GM18508 (cell line): ENCODE results near the gene ACOX1.

Source experiments
- ATAC-seq: cut with Tn5 transposase; IDR thresholded peaks from one replicate; pipeline ENCODE4 v1.9.1; 2021; ENCODE audit warnings: moderate number of reproducible peaks; ENCODE audit not compliant: insufficient read depth, unreplicated experiment

Gene ACOX1

DNA sequence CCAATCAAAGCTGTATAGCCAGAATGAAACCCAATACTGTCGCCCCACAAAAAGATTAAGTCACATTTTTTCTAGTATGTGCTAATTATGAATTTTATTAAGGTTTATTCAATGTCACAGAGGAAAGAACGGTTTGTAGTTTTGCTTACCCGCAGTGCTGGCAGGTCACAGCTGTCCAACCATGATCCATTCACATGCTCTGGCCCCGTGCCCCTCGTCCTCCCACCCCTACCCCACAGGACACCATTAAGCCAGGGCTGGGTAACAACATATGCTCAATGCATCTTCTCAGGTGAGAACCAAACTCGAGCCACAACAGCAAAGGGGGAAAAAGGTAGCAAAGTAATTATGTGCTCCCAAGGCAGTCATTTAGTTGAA lies 37.5 kb downstream of the ACOX1 start:
- no peak for ATAC-seq

DNA sequence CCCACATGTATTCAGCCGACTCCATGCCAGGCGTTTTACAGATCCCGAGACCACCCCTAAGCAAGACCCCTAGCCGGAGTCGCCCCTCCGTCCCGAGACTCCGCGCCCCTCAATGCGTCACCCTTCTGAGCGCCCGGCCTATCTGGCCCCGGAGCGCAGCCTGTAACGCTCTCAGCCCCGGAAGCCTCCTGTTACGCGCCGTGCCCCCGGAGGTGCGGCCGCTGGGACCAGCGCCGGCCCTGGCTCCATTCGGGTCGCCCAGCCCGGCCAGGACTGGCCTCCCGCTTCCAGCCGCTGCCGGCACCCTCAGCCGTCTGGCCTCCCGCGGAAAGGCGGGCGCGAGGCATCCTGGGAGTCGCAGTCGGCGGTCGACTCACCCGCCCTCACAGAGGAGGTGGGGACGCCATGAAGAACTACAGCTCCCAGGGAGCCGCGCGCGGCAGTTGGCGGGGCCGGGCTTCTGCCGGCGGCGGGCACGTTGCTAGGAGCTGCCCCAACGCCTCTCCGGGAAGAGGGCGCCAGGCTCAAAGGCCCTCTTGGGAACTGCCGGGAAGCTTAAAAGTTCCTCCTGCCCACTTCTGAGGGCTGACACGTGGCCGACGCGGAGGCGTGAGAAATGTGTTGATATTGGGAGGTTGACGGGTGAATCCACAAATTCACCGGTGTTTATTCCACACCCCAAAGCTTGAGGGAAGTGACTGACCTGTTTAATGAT lies 38.1 kb downstream of the ACOX1 start, which contains the start of gene FBF1:
Gene FBF1 (minus strand): TSS at position 316 of the 715 bp plus-strand sequence. CDS start 2,893 bp downstream, outside the sequence.
- ATAC-seq, result no peak

DNA sequence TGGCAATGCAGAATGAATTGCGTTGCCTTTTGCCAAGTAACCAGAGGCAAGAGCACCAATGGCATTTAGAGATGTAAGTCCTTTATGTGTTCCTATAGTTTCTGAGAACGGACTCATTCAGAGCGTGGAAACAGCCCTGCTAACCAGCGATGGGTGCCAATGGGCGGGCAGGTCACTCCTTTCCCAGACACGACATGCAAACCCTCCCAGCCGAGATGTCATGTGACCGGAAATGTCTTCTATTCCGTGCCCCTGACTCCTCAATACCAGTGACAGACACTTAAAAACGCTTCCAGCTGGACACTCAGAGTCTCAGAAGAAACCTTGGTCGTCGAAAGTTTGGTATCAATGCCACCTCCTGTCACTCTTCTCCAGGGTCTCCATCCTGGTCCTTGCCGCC lies 41.3 kb downstream of the ACOX1 start:
- no peak for ATAC-seq

DNA sequence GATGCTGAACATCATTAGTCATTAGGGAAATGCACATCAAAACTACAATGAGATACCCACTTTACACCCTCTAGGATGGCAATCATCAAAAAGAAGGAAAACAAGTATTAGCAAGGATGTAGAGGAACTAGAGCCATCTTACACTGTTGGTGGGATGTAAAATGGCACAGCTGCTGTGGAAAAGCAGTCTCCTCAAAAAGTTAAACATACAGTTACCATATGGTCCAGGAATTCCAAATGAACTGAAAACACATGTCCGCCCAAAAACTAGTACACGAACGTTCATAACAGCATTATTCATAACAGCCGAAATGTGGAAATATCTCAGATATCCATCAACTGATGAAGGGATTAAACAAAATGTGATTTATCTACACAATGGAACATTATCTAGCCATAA lies 45.2 kb downstream of the ACOX1 start:
- ATAC-seq, result no peak

DNA sequence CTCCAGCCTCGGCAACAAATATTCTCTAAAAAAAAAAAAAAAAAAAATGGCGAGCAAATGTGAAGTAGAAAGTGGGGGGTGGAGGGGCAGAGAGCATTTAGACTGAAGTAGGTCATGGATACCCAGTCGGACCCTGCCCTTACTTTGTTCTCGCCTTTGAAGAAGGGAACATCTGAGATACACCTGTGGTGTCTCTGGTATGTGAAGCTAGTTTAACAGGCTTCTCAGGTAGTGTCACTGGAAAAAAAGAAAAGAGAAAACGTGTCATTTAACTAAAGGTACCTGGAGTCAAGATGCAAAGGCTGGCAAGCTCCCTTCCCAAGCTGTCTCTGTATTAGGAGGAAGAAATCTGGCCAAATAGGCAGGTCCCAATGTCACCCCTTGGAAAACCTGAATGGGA lies 46.1 kb downstream of the ACOX1 start:
- ATAC-seq, result no peak

DNA sequence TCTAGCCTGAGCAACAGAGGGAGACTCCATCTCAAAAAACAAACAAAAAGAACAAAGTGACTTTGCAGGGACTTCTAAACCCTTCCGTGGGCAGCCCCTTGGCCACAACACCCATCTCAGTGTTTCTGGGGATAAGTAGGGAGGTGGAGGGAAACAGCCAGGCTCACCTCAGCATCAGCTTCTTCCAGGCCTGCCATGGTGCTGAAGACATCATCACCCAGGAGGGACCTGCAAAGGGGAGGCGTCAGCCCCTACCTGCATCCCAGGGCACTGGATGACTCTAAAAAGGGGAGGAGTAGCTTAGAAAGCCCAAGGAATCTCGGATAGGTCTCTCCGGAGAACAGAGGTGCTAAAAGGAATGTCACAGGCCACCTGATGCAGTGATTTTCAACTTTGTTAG lies 47.9 kb downstream of the ACOX1 start:
- no peak for ATAC-seq

DNA sequence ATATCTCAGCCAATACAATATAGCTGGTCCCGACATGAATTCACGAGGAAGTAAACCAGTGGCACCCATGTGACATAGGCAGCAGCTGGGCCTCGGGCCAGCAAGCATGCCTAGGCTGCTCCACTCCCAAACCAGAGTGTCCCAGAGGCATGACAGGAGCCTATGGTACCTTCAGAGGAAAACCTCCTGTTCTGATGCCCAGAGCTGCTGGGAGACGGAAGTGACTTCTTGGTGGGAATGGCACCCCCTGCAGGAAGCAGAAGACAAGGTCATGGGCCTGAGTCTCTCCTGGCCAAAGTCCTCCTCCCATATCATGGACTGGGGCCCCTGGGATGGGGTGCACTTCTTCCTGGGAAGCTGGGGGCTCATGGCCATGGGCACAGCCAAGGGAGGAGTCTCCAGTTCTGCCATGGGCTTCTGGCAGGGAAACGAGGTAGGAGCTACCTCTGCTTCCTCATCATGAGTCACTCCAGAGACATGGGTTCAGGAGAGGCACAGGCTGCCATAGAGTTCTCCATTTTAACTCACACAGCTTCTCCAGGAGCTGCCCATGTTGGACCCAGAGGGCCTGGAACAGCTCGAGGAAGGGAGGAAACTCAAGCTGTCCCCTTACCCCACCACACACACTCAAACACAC lies 51.6 kb downstream of the ACOX1 start:
- no peak for ATAC-seq

DNA sequence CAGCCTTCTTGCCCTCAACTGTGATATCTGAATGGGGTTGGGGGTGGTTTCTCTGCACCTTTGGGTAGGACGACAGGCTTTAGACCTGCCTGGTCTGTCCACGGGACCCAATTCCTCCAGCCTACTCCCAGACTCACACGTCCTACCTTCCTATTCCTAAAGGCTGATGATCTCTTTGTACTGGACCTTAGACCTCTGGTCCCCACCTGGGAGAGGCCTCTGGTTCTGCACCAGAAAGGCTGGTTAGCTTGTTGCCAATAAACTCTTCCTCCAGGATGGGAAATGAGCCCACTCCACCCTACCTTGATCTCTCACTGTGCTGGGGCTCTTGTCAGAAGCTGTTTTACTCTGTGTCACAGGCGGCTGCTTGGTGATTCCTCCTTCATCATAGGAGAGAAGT lies 52.5 kb downstream of the ACOX1 start:
- ATAC-seq, result no peak

DNA sequence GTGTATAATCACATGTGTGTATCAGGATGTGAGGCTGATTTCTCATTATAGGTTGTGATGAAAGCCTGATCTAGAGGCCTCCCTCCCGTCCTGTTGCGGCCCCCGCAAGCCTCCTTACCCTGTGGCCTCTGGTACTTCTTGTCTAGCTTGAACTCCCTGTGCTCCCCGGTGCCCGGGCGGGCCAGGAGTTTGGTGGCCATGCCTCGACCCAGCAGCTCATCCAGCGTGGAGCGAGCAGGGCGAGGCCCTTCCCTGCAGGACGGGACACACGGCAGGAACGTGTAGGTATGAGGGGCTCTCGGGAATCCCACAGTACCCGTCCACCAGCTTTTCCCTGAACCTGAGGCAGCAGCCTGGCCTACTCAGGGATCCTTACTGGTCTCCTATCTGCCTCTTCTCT lies 53.1 kb downstream of the ACOX1 start:
- no peak for ATAC-seq

DNA sequence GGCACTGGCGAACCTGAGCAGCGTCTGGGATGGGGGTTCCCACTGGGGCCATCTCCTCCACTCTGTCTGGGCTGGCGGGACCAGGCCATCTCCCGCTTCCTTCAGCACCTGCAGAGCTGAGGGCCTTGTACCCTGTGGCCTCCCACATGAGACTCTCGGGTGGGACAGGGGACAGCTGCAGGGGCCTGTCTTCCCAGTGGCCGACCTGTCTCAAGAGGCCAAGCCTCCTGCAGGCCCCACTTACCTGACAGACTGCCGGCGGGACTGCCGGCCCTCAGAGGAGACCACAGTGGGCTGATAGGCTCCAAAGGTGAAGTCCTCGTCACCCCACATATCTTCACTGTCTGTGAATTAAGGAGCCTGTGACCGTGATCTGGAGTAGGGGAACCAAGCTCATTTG lies 53.9 kb downstream of the ACOX1 start:
- no peak for ATAC-seq

DNA sequence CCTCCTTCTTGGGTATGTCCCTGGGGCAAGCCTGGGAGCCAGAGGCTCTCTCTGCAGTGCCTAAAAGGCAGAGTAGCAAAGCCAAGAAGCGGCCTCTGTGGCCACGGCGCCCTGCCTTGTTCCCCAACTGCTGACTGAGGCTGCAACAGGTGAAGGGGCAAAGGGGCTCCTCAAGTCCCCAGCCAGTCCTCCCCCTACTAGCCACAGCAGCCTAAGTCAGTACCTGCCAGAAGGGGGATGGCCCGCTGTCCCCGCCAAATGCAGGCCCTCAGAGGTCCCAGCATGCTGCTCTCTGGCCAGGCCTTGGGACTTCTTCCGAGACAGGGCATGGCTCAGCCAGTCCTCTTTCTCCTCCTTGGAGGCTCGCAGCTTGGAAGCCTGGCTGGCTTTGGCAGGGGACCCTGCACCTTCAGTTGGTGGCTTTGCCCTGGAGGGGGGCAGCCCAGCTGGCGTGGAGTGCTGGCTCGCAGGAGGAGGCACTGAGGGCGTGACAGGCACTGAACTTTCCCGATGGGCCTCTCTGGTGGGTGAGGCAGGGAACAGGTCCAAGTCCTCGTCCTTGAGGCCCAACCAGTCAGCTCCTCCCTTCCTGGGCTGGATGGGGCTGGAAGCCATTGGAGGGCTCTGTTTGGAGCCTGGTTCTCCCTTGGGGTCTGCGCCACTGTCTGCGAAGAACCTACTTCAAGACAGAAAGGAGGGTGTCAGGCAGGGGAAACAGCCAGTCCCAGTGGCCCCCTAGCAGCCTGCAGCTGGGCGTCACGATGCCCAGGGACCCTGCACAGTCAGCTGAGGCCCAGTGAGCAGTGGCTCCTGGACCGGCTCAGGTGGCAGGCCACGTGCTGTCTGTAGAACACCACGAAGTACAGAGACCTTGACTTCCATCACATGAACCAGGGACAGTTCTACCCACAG lies 55.7 kb downstream of the ACOX1 start:
- ATAC-seq, result no peak

DNA sequence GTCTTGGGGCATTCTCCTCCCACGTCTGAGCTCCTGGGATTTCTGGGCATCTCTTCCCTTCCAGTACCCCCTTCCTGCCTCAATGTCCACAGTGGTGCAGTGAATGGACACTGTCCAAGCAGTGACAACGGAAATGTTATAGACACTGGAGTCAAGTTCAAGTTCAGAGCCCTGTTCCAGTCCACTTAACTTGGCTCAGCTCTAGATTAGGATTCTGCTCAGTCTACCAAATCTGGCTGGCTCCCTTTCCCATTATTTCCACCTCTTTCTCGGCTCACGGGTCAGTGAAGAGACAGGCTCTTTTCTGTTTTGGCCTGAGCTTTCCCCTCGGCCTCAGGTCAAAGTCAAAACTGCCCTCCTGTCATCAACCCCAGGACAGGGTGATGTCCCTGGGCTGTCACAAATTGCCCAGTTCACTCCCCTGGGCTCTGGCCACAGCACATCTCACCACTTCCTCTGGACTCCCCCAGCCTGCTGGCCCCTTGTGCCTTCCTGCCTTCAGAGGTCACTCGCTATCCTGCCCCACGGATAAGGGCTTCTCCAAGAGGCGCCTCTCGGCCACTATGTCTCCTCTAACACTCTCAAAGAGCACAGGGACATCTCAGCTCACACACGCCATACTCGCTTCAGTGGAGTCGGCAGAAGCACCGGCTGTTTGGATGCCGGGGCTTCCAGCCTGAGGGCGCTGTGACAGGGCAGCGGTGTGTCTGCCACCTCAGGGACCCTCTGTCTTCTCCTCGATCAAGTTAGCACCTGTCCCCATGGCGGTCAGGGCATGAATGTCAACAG lies 56.6 kb downstream of the ACOX1 start:
- ATAC-seq, result no peak

DNA sequence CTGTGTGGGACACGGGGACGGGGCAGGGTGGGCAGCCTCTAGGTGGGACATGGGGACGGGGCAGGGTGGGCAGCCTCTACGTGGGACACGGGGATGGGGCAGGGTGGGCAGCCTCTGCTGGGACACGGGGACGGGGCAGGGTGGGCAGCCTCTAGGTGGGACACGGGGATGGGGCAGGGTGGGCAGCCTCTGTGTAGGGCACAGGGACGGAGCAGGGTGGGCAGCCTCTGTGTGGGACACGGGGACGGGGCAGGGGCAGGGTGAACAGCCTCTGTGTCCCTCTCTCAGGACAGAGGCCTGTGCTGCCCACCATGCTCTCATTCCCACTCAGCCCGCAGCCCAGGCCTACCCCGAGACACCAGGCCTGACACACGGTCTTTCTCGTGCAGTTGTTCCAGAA lies 57.4 kb downstream of the ACOX1 start:
- ATAC-seq, result no peak

DNA sequence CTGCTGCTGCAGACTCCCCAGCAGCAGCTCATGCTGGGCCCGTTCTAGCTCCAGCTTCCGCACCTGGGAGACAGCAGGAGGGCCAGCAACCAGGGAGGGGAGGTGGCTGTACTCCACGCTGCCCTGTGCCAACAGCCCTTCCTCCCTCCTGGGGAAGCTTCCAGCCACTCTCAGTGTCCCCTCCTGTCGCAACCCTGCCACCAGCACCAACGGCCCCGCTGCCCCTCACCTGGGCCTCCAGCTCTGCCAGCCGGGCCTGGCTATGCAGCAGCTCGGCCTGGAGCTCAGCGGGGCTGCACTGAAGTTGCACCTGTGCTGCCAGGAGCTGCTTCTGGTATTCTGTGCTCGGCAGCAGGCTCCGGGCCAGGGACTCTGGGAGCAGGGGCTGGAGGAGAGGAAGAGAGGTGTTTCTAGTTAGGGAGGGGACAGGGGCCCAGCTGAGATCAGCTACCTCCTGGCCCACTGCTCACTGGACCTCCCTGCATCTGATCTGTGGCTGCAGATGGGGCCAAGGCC lies 58.9 kb downstream of the ACOX1 start:
- ATAC-seq, result no peak

DNA sequence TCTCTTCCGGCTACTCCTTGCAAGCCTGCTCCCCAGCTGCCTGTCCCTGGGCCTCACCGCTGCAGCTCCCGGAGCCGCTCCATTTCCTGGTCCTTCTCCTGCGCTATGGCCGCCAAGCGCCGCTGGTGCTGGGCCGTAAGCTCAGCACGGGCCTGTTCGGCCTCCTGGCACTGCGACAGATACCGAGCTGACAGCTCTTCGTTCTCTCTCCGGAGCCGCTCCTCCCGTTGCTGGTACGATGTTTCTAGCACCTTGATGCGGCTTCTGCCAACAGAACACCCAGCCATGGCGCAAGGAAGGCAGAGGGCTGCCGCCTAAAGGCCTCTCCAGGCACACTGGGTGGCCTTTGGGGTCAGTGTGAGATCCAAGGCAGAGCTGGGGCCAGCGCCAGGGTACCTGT lies 59.4 kb downstream of the ACOX1 start:
- no peak for ATAC-seq

DNA sequence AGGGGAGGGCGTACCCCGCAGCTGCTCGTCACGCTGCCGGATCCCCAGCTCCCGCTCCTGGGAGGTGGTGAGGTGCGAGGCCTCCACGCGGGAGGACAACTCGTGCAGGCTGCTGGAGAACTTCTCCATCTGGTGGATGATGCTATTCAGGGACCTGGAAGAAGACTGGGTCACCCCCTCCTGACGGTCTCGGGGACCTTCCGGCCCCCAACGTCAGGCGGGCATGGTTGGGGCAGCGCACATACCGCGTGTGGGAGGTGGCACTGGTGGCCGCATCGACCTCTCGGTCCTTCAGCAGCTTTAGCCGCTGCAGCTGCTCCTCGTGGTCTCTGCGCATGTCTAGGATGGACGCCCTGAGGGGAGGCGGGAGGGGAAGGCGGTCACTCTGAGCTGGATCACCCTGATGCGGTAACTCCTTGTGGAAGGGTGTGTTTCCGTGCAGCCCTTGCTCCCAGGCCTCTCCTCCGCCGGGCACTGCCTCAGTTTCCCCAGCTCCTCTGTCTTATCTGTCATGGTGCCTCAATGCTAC lies 61.0 kb downstream of the ACOX1 start:
- ATAC-seq, result no peak

DNA sequence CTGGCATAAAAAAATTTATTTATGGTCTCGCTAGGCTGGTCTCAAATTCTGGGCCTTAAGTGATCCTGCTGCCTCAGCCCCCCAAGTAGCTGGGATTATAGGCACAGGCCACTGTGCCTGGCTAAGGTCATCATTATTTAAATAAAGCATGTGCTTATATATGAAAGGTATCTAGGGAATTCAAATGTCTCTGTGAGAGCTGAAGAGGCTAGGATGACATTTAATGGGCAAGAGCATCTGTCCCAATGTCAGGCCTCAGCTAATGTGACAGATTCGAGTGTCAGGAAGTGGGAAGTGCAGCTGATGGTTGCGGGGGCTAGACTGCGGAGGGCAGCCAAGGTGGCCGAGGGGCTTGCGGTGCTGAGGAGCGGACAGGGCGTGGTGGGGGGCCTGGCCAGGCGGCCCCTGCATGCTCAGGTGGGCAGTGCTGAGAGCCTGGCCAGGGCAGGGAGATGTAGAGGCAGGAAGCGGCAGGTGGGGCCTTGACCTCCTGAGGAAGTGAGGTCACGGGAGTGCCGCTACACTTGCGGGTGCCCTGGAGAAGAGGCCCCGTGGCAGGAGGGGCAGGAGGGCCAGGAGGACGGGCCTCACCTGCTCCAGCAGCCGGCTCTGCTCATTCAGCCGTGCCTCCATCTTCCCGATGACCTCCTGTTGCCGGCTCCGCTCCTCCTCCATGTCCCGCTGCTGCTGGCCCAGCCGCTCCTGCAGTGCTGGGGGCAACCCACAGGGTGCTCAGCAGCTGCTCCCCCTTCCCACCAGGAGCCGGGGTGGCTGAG lies 61.6 kb downstream of the ACOX1 start:
- ATAC-seq, result no peak

DNA sequence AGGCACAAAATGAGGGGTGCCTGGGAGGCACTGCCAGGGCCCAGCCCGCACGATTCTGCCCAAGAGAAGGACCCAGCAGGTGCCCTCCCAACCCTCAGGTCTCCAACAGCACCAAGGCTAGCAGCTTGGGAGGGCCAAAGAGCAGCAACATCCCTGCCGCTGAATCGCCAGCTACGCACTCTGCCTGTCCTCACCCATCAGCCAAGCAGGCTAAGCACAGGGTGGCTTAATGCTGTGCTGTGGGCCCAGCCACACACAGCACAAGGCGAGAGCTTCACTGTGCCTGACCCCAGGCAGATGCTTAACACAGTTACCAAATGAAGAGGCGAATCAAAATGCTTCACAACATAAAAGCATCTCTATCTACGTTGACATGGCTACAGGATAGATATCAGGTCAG lies 63.7 kb downstream of the ACOX1 start:
- no peak for ATAC-seq

DNA sequence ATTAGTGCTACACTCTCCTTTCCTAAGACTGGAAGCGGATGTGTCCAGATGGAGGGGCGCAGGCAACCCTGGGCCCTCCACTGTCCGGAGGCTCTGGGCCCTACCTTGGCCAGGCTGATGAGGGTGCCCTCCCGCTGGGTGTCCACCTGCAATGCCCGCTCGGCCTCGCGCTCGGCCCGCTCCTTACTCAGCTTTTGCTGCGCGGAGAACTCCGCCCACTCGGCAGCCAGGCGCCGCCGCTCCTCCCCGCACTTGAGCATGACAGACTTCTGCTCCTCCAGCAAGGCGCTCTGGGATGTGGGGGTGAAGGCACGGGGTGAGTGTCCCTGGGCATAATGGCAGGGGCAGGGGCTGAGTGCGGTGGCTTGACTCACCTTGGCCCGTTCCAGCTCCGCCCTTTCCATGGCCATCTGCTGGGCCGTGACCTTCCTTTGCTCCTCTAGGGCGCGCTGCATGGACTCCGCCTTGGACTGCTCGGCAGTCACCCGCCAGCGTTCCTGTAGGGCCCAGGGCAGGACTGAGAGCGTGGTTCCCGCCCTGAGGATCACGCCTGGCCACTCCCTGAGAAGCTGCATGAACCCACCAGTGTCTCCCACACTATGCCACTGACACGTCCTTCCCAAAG lies 64.2 kb downstream of the ACOX1 start:
- no peak for ATAC-seq
